Karpas-422 (cell line): ENCODE results near the gene GSK3A. TPM values are rescaled to one million over a fixed set of nuclear protein-coding genes. Genes with fewer than 3 reads are reported as not detected.

Experiments used
- DNase-seq: peaks from one replicate; pipeline ENCODE4 v3.0.0-alpha.2; 2015
- H2AFZ ChIP-seq: fragments of 200-600 bp; sonication (generic); 2 replicates; pipeline ENCODE4 v1.6.1; 2014; ENCODE audit warnings: antibody characterized with exemption, low read length, mixed read lengths
- H3K27ac ChIP-seq: fragments of 200-600 bp; sonication (generic); 2 replicates; pipeline ENCODE4 v1.5.1; 2014; ENCODE audit warnings: mild to moderate bottlenecking, low read length, moderate library complexity
- H3K27me3 ChIP-seq: fragments of 200-600 bp; sonication (generic); 2 replicates; pipeline ENCODE4 v1.6.1; 2014; ENCODE audit warnings: low read length, mixed read lengths
- H3K36me3 ChIP-seq: fragments of 200-600 bp; sonication (generic); 2 replicates; pipeline ENCODE4 v1.6.1; 2014; ENCODE audit warnings: low read length, mixed read lengths; ENCODE audit not compliant: insufficient read depth
- H3K4me1 ChIP-seq: fragments of 200-600 bp; sonication (generic); 2 replicates; pipeline ENCODE4 v1.6.1; 2014; ENCODE audit warnings: mild to moderate bottlenecking, low read length, mixed read lengths
- H3K4me2 ChIP-seq: fragments of 200-600 bp; sonication (generic); 2 replicates; pipeline ENCODE4 v1.6.1; 2014; ENCODE audit warnings: low read length, low read depth, mild to moderate bottlenecking; ENCODE audit not compliant: poor library complexity, severe bottlenecking
- H3K4me3 ChIP-seq: fragments of 200-600 bp; sonication (generic); 2 replicates; pipeline ENCODE4 v1.5.1; 2014; ENCODE audit warnings: mild to moderate bottlenecking, antibody characterized with exemption, low read length, mixed read lengths
- H3K79me2 ChIP-seq: fragments of 200-600 bp; sonication (generic); 2 replicates; pipeline ENCODE4 v1.6.1; 2014; ENCODE audit warnings: mild to moderate bottlenecking, low read length, mixed read lengths
- H3K9ac ChIP-seq: fragments of 200-600 bp; sonication (generic); 2 replicates; pipeline ENCODE4 v1.6.0; 2014; ENCODE audit warnings: low read length
- H3K9me2 ChIP-seq: fragments of 200-600 bp; sonication (generic), shearing (Covaris generic); replicated peaks from 2 replicates; pipeline ENCODE4 v1.6.0; 2014; ENCODE audit warnings: mild to moderate bottlenecking, low read length, moderate library complexity; ENCODE audit not compliant: insufficient read depth
- H3K9me3 ChIP-seq: fragments of 300-700, 200-600 bp; sonication (generic); 2 replicates; pipeline ENCODE4 v1.6.1; 2014; ENCODE audit warnings: low read length, mixed read lengths
- H4K20me1 ChIP-seq: fragments of 200-600 bp; sonication (generic); 2 replicates; pipeline ENCODE4 v1.6.1; 2014; ENCODE audit warnings: mild to moderate bottlenecking, antibody characterized with exemption, low read length, low read depth; ENCODE audit not compliant: insufficient read depth
- total RNA-seq: library from RNA; depleted of rRNA; stranded (reverse); fragments of >200 nt; shearing (Covaris generic); gene quantifications from 2 replicates; pipeline ENCODE4 v1.2.3, GENCODE V29; 2014; ENCODE audit warnings: low replicate concordance

Gene GSK3A
- total RNA-seq, 1 experiment from 2014 or later: 29.3 TPM

- Histone ChIP-seq H3K79me2 (peaks cover 43% of the 10 kb centered on the region), H3K9ac (peak overlapping the region; percentile 30; the same call in 1 of the 2 replicates), H3K4me3 (no peak overlapping the region)
Observed at GRCh38 chr19:42251572-42252358, 9.4 kb upstream of the GSK3A start.

DNA sequence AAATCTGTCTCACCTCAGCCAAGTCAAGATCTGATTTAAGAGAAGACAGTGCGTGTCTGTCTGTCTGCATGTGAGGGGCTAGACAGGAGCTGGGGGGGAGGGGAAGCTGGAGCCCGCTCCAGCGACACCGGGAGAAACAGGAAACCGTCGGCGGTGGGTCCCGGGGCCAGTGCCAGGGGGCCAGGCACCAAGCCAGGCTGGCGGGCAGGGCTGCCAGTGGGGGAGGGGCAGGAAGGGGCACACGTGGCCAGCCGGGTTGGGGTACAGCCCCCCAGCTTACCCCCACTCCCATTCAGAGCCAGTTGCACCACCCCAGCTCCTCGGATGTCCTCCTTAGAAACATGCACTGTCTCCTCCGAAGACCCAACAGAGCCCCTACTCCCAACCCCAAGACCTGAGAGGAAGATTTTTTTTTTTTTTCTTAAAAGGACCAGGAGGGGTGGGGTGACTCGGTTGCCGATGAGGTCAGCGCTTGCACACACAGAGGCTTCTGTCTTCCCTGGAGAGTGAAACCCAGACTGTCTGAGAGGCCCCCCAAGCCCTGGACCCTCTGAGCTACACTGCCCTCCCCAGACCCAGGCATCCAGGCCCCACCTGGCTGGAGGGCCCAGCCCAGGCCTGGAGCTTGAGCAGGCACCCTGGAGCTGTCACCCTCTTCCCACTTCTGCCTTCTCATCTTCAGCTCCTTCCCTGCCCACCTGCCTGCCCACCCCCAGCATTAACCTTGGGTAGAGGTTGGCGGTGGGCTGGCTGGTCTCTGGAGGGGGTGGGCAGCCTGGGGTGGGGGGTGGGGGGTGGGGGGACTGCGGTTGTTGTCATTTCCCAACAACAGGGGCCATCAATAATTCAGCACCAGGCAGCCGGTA lies 8.5 kb upstream of the GSK3A start:
- H3K27me3 ChIP-seq: no peaks in the 10 kb centered on the region
- peaks cover 25% of the 10 kb centered on the region for H3K4me1 ChIP-seq
- no peak overlapping the region for H3K4me3 ChIP-seq
- H3K27ac ChIP-seq: no peak overlapping the region
- H3K79me2 ChIP-seq: peaks cover 43% of the 10 kb centered on the region
- no peaks in the 10 kb centered on the region for H3K9me3 ChIP-seq
- 0 out of 2 replicates have a peak, but pooled peaks cover 7% of the 10 kb centered on the region for H3K36me3 ChIP-seq
- H3K9ac ChIP-seq: no peak overlapping the region
- no peaks in the 10 kb centered on the region for H3K9me2 ChIP-seq
- no peak overlapping the region for H2AFZ ChIP-seq
- peaks cover 18% of the 10 kb centered on the region for H4K20me1 ChIP-seq
- H3K4me2 ChIP-seq: no peak overlapping the region
- DNase-seq: no peak

More at GRCh38 chr19:42251572-42252358, 9.4 kb upstream of the GSK3A start:
- H3K4me1 ChIP-seq: peaks cover 26% of the 10 kb centered on the region
- no peak overlapping the region for H2AFZ ChIP-seq
- H3K27ac ChIP-seq: no peak overlapping the region; the same call in 1 of the 2 replicates
- H3K27me3 ChIP-seq: no peaks in the 10 kb centered on the region
- H3K9me3 ChIP-seq: no peaks in the 10 kb centered on the region
- no peak for DNase-seq
- peaks cover 18% of the 10 kb centered on the region for H4K20me1 ChIP-seq
- H3K36me3 ChIP-seq: 0 out of 2 replicates have a peak, but pooled peaks cover 7% of the 10 kb centered on the region
- peak overlapping the region; percentile 7 for H3K4me2 ChIP-seq
- H3K9me2 ChIP-seq: no peaks in the 10 kb centered on the region

- Histone ChIP-seq H3K9me3 (no peaks in the 10 kb centered on the region), H3K27ac (no peak overlapping the region), H3K79me2 (peaks cover 43% of the 10 kb centered on the region), H2AFZ (no peak overlapping the region), H3K4me3 (no peak overlapping the region), H3K4me1 (peaks cover 19% of the 10 kb centered on the region), H3K36me3 (0 out of 2 replicates have a peak, but pooled peaks cover 7% of the 10 kb centered on the region), H3K27me3 (no peaks in the 10 kb centered on the region), H3K9ac (no peak overlapping the region), H3K4me2 (no peak overlapping the region), H3K9me2 (no peaks in the 10 kb centered on the region), H4K20me1 (peaks cover 18% of the 10 kb centered on the region)
- no peak for DNase-seq
Observed at GRCh38 chr19:42250183-42250665, 7.8 kb upstream of the GSK3A start.

DNA sequence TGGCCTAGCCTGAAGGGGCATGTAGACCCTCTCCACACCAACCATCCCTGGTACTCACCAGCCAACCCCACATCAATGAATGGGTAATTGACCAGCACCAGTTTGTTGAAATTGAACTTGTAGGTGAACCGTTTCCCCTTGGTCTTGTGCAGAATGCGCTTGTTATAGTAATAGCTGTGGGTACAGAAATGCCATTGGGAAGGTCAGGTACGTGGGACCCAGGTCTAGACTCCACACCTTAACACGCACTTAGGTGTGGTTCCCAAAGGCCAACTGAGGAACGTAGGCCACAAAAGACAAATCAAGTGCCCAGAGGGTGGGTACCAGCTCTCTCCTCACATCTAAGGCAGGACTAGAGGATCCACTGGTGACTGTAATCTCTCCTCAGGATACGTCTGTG lies 7.4 kb upstream of the GSK3A start:
- no peak overlapping the region for H3K4me2 ChIP-seq
- H3K9me3 ChIP-seq: no peaks in the 10 kb centered on the region
- H3K36me3 ChIP-seq: 0 out of 2 replicates have a peak, but pooled peaks cover 7% of the 10 kb centered on the region
- no peaks in the 10 kb centered on the region for H3K27me3 ChIP-seq
- peaks cover 24% of the 10 kb centered on the region for H3K4me1 ChIP-seq
- H2AFZ ChIP-seq: no peak overlapping the region
- H4K20me1 ChIP-seq: peaks cover 18% of the 10 kb centered on the region
- H3K79me2 ChIP-seq: peaks cover 41% of the 10 kb centered on the region
- H3K9me2 ChIP-seq: no peaks in the 10 kb centered on the region
- no peak for DNase-seq
- H3K27ac ChIP-seq: no peak overlapping the region
- H3K9ac ChIP-seq: no peak overlapping the region
- no peak overlapping the region for H3K4me3 ChIP-seq

DNA sequence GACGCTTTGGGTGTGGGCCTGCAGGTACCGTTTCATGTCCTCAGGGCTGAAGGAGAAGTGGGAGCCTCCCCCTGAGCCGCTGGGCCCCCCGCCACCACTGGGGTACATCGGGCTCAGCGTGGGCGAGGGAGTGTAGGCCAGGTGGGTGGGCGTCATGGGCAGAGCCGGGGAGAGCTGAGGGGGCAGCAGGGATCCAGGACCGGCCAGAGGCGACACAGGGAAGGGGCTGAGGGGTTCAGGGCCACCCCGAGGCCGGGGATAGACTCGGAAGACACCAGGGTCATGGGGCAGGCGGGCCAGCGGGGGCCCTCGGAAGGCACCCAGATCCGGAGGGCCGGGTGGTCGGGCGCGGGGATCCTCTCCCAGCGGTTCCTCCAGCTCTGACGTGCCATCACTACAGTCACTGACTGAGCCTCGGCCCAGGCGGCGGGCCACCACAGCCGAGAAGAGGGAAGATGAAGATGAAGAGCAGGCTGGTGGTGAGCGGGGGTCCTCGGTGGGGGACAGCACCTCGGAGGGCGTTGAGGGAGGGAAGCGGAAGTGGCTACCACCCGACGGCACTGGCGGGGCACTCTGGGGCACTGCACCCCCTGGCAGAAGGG lies 6.8 kb upstream of the GSK3A start:
- H3K27me3 ChIP-seq: no peaks in the 10 kb centered on the region
- peaks cover 36% of the 10 kb centered on the region for H3K79me2 ChIP-seq
- DNase-seq: no peak
- no peak overlapping the region for H2AFZ ChIP-seq
- peaks cover 24% of the 10 kb centered on the region for H3K4me1 ChIP-seq
- no peaks in the 10 kb centered on the region for H3K9me2 ChIP-seq
- no peak overlapping the region for H3K4me3 ChIP-seq
- H3K9me3 ChIP-seq: no peaks in the 10 kb centered on the region
- H3K4me2 ChIP-seq: no peak overlapping the region
- H3K27ac ChIP-seq: no peak overlapping the region
- H3K9ac ChIP-seq: no peak overlapping the region
- peaks cover 18% of the 10 kb centered on the region for H4K20me1 ChIP-seq
- H3K36me3 ChIP-seq: 0 out of 2 replicates have a peak, but pooled peaks cover 7% of the 10 kb centered on the region

- Histone ChIP-seq H3K9me3 (no peaks in the 10 kb centered on the region), H3K27ac (no peak overlapping the region), H3K4me2 (no peak overlapping the region), H2AFZ (no peak overlapping the region), H3K79me2 (peaks cover 31% of the 10 kb centered on the region), H3K36me3 (0 out of 2 replicates have a peak, but pooled peaks cover 7% of the 10 kb centered on the region), H3K4me3 (no peak overlapping the region), H3K9ac (no peak overlapping the region), H3K27me3 (no peaks in the 10 kb centered on the region), H4K20me1 (peaks cover 18% of the 10 kb centered on the region), H3K4me1 (peaks cover 28% of the 10 kb centered on the region), H3K9me2 (no peaks in the 10 kb centered on the region)
- DNase-seq: no peak
Observed at GRCh38 chr19:42248270-42249148, 6.1 kb upstream of the GSK3A start.

- Histone ChIP-seq H3K79me2 (peaks cover 23% of the 10 kb centered on the region), H4K20me1 (peaks cover 16% of the 10 kb centered on the region), H3K27ac (no peak overlapping the region), H3K4me3 (no peak overlapping the region), H3K27me3 (no peaks in the 10 kb centered on the region), H2AFZ (no peak overlapping the region), H3K9me3 (no peaks in the 10 kb centered on the region), H3K4me2 (no peak overlapping the region), H3K4me1 (peaks cover 22% of the 10 kb centered on the region), H3K9ac (no peak overlapping the region), H3K36me3 (0 out of 2 replicates have a peak, but pooled peaks cover 7% of the 10 kb centered on the region), H3K9me2 (no peaks in the 10 kb centered on the region)
- no peak for DNase-seq
Observed at GRCh38 chr19:42247640-42248199, 5.3 kb upstream of the GSK3A start.
